RWPE1 (cell line): ENCODE data around the gene ARSH.
"Not testable (repeated sequence)": the region's sequence is repeated elsewhere in the genome, so short reads cannot be mapped to it uniquely, and the experiment has no call there.

Source experiments
- CTCF ChIA-PET: fragments of 350-600 bp; sonication (Branson Sonifier 250); formaldehyde crosslinking; extraction: SDS; loops from one replicate; lab custom pipeline; 2021; lab: Yijun Ruan, JAX
- POLR2A ChIA-PET: fragments of 400-600 bp; formaldehyde crosslinking; extraction: SDS; loops from one replicate; lab custom pipeline; 2020; ENCODE audit warnings: antibody characterized with exemption; ENCODE audit not compliant: low non-redundant PET; lab: Yijun Ruan, JAX
- DNase-seq: peaks from one replicate; pipeline ENCODE4 v3.0.0; 2012; ENCODE audit warnings: low spot score
- H3K27ac ChIP-seq: fragments of 450-650 bp; 2 replicates; pipeline ENCODE4 v1.5.1; 2017
- CTCF ChIP-seq: fragments of 450-650 bp; conservative IDR thresholded peaks from 2 replicates; pipeline ENCODE4 v1.5.1; 2017; ENCODE audit warnings: low read depth, mild to moderate bottlenecking

Gene ARSH

GRCh38 chrX:2967012-2967411, 39.3 kb upstream of the ARSH start:
- no peak overlapping the region for H3K27ac ChIP-seq
- CTCF ChIA-PET = no interaction called here
- POLR2A ChIA-PET = no interaction called here
- no peak for DNase-seq
- TF ChIP-seq CTCF = no peak

DNA sequence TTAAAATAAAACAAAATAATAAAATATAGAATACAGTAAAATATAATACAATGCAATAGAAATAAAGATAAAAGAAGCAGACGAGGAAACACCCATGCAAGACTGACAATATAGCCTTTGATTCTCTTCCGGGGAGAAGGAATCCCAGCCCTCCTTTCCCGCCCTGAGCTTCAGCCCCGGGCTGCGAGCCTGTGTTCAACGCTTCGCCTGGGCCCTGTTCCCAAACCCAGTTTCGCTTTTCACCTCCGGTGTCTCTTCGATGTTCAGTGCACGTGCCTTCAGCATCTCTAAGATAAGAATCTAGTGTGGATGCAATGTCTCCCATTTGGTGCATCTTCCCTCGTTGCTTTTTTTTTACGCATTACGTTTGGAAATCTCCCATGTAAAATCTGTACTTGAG, 38.8 kb upstream of the ARSH start:
- CTCF ChIA-PET = no interaction called here
- no peak for DNase-seq
- no peak overlapping the region for H3K27ac ChIP-seq
- POLR2A ChIA-PET = no interaction called here
- TF ChIP-seq CTCF = no peak

DNA sequence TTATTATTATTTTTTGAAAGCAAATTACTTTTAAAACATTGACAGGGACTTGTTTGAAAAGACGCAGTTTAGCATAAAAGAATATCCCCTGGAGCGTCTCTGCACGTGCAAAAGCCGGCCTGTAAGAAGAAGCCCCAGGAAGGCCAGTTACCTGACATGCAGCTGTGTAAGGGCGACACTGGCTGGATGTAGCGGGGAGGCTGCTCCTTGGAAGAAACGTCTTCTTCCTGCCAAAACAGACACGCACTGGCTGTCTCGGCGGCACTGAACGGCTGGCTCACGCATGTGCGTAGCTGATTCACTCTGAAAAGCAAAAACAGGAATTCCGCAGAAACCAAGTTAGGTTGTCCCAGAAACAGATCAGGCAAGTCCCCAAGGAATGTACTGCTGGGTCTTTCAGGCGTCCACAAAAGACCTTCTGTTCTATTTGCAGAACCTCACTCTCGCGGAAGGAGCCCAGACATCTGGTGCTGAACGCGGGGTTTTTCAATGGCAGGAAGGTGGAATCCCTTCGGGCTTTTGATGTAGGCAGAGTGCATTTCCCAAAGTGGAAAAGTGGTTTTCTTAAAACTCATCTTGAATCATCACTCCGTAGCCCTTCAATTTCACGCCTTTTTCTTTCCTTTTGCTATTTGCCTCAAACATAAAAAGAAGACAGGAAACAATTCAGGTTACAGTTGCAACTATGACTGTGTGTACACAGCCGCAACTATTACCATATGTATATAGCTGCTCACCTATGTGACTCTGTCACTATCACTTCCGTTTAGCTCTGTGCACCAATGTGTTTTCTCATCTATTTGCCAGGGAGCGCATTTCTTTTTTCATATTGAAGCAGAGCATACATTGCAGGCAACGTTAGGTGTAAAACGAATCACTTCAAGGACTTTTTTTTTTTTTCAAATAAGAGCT, 38.1 kb upstream of the ARSH start:
- CTCF ChIA-PET = interaction anchor here (0.6 to 0.7 kb wide), 2 partner anchors 16 to 661 kb away, joined by 3 to 5 read pairs; no protein-coding TSS in a partner anchor
- peak; percentile 1 for DNase-seq
- POLR2A ChIA-PET = no interaction called here
- no peak for TF ChIP-seq CTCF
- H3K27ac ChIP-seq = no peak overlapping the region

DNA sequence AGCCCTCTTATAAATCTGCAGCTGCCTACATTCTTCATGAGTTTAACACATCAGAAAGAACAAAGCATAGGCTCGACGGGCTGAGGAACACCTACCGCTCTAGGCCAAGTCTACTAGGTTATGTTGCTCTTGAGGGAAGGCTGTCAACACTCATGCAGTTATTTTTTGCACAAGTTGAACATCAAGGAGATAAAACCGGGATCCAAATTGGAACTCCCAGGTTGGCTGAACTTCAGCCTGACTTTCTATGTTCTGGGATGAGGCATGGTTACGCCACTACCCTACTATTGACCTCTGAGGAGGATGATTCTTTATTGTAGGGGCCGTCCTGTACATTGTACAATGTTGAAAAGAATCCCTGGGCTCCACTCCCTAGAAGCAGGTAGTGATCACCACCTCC, 37.3 kb upstream of the ARSH start:
- no peak overlapping the region for H3K27ac ChIP-seq
- DNase-seq = no peak
- no peak for TF ChIP-seq CTCF
- POLR2A ChIA-PET = no interaction called here
- CTCF ChIA-PET = no interaction called here

DNA sequence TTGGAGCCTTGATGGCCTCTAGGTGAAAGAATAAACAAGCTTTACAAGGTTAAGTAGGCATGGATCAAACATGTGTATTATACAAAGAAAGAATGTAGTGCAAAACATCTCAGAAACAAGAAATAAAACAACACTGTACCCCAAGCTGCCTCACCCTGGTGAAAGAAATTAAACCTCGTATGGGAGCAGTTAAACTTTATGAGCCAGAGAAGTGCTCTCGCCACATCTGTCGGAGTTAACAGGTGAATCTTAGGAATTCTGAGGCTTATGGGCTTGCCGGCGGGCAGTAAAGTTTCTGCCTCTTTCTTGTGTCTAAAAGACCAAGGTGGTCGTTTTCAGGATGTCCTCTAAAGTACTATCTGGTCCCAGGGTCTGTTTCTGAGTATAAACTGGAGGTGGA, 34.0 kb upstream of the ARSH start:
- ChIA-PET CTCF (no interaction called here), POLR2A (no interaction called here)
- H3K27ac ChIP-seq = no peak overlapping the region
- DNase-seq = no peak
- no peak for TF ChIP-seq CTCF

GRCh38 chrX:2974961-2975360, 31.4 kb upstream of the ARSH start:
- no peak for TF ChIP-seq CTCF
- no peak for DNase-seq
- no peak overlapping the region for H3K27ac ChIP-seq
- ChIA-PET CTCF (no interaction called here), POLR2A (no interaction called here)

- CTCF ChIA-PET, DNase-seq, POLR2A ChIA-PET, H3K27ac ChIP-seq: not testable (repeated sequence)
These were observed 27.7 kb upstream of the ARSH start for GRCh38 chrX:2978639-2979038.
